RWPE1 (cell line): ENCODE data around the gene POU2F3.

Source experiments
- CTCF ChIA-PET: fragments of 350-600 bp; sonication (Branson Sonifier 250); formaldehyde crosslinking; extraction: SDS; loops from one replicate; lab custom pipeline; 2021; lab: Yijun Ruan, JAX
- POLR2A ChIA-PET: fragments of 400-600 bp; formaldehyde crosslinking; extraction: SDS; loops from one replicate; lab custom pipeline; 2020; ENCODE audit warnings: antibody characterized with exemption; ENCODE audit not compliant: low non-redundant PET; lab: Yijun Ruan, JAX
- DNase-seq: peaks from one replicate; pipeline ENCODE4 v3.0.0; 2012; ENCODE audit warnings: low spot score
- H3K27ac ChIP-seq: fragments of 450-650 bp; 2 replicates; pipeline ENCODE4 v1.5.1; 2017
- CTCF ChIP-seq: fragments of 450-650 bp; conservative IDR thresholded peaks from 2 replicates; pipeline ENCODE4 v1.5.1; 2017; ENCODE audit warnings: low read depth, mild to moderate bottlenecking

Gene POU2F3

GRCh38 chr11:120293038-120293800 is 53.3 kb downstream of the POU2F3 start:
- DNase-seq: no peak
- ChIA-PET CTCF (interaction anchor here (0.6 kb wide), 1 partner anchor 341 kb away, joined by 3 read pairs; no protein-coding TSS in a partner anchor), POLR2A (no interaction called here)
- no peak for TF ChIP-seq CTCF
- H3K27ac ChIP-seq: no peak overlapping the region

- TF ChIP-seq CTCF: no peak
- POLR2A ChIA-PET: no interaction called here
- H3K27ac ChIP-seq: no peak overlapping the region
- DNase-seq: no peak
- CTCF ChIA-PET: no interaction called here
These were observed 54.2 kb downstream of the POU2F3 start for GRCh38 chr11:120294096-120294495.

- CTCF ChIA-PET: interaction anchor here (1.8 kb wide), 1 partner anchor 60 kb away, joined by 8 read pairs; no protein-coding TSS in a partner anchor
- no peak for TF ChIP-seq CTCF
- H3K27ac ChIP-seq: no peak overlapping the region
- POLR2A ChIA-PET: no interaction called here
- no peak for DNase-seq
These were observed 55.2 kb downstream of the POU2F3 start for GRCh38 chr11:120295099-120295498.

- H3K27ac ChIP-seq: no peak overlapping the region
- no peak for TF ChIP-seq CTCF
- POLR2A ChIA-PET: no interaction called here
- CTCF ChIA-PET: interaction anchor here (1.8 kb wide), 1 partner anchor 61 kb away, joined by 8 read pairs; no protein-coding TSS in a partner anchor
- no peak for DNase-seq
These were observed 56.6 kb downstream of the POU2F3 start for GRCh38 chr11:120296554-120296953.

- ChIA-PET POLR2A (no interaction called here), CTCF (interaction anchor here (4.0 kb wide), 1 partner anchor 63 kb away, joined by 51 read pairs; no protein-coding TSS in a partner anchor)
- no peak overlapping the region for H3K27ac ChIP-seq
- DNase-seq: no peak
- TF ChIP-seq CTCF: no peak
These were observed 58.5 kb downstream of the POU2F3 start for GRCh38 chr11:120298461-120298860.

- H3K27ac ChIP-seq: no peak overlapping the region
- POLR2A ChIA-PET: no interaction called here
- peak; percentile 49 for DNase-seq
- CTCF ChIA-PET: interaction anchor here (0.6 to 3.6 kb wide), 11 partner anchors 19 to 1173 kb away, joined by 3 to 28 read pairs (median 4); no protein-coding TSS in a partner anchor
- no peak for TF ChIP-seq CTCF
These were observed 62.3 kb downstream of the POU2F3 start for GRCh38 chr11:120302001-120302805.
